GM12878 (cell line): Measurements from ENCODE around the gene DTX3. TPM values are rescaled to one million over a fixed set of nuclear protein-coding genes. Genes with fewer than 3 reads are reported as not detected.

Experiments
- CEBPB ChIP-seq, 2 experiments: fragments of 150-350 bp in 1 of 2; IDR thresholded peaks; 2 replicates each; pipeline ENCODE4 v1.6.1; 2012 to 2014; ENCODE audit warnings: low read depth in 2 of 2, low read length in 2 of 2, borderline replicate concordance in 1 of 2, inconsistent platforms in 1 of 2
- ETV6 ChIP-seq, 2 experiments: fragments of 450-650 bp in 1 of 2; IDR thresholded peaks in 1 of 2; conservative IDR thresholded peaks in 1 of 2; 2 replicates each; pipeline ENCODE4 v1.6.1; 2014; ENCODE audit warnings: antibody characterized with exemption in 1 of 2, borderline replicate concordance in 1 of 2, low read depth in 1 of 2, mild to moderate bottlenecking in 1 of 2, moderate library complexity in 1 of 2
- EZH2 ChIP-seq: IDR thresholded peaks from 2 replicates; pipeline ENCODE4 v1.6.1; 2012; ENCODE audit warnings: low read depth, mild to moderate bottlenecking, control low read depth, inconsistent platforms, low read length, borderline replicate concordance; ENCODE audit not compliant: control insufficient read depth
- GATAD2B ChIP-seq: fragments of 450-650 bp; conservative IDR thresholded peaks from 2 replicates; pipeline ENCODE4 v1.6.1; 2017; ENCODE audit warnings: low read depth, mild to moderate bottlenecking, moderate library complexity
- MEF2A ChIP-seq: IDR thresholded peaks from 2 replicates; pipeline ENCODE4 v1.6.1; 2011; ENCODE audit warnings: low read depth, mild to moderate bottlenecking, low read length, moderate library complexity; ENCODE audit not compliant: insufficient read depth
- MEF2B ChIP-seq: fragments of 450-650 bp; IDR thresholded peaks from 2 replicates; pipeline ENCODE4 v1.6.1; 2018; ENCODE audit warnings: mild to moderate bottlenecking, moderate library complexity; ENCODE audit not compliant: partially characterized antibody, poor library complexity, severe bottlenecking
- SIN3A ChIP-seq: IDR thresholded peaks from 2 replicates; pipeline ENCODE4 v1.6.1; 2012; ENCODE audit warnings: low read depth, low read length, improper control_type of control experiment
- SIX5 ChIP-seq: IDR thresholded peaks from 2 replicates; pipeline ENCODE4 v1.6.1; 2011; ENCODE audit warnings: mild to moderate bottlenecking, low read depth, low read length, moderate library complexity; ENCODE audit not compliant: severe bottlenecking
- SREBF2 ChIP-seq: IDR thresholded peaks from 2 replicates; pipeline ENCODE4 v1.6.1; 2012; ENCODE audit warnings: mild to moderate bottlenecking, low read length
- TCF12 ChIP-seq: IDR thresholded peaks from 2 replicates; pipeline ENCODE4 v1.6.1; 2011; ENCODE audit warnings: low read depth, mild to moderate bottlenecking, low read length
- polyA plus RNA-seq, 11 experiments: library from polyadenylated mRNA; depleted of rRNA in 4 of 11; unstranded in 6 of 11; stranded (reverse) in 5 of 11; fragments of >200 nt; fragmentation: Nextera tagmentation in 4 of 11; fragmentation: Illumina TruSeq in 1 of 11; extraction: Ambion mirVana in 4 of 11; extraction: Trizol in 1 of 11; gene quantifications; 1 replicate in 1 of 11; 2 replicates in 10 of 11; pipeline versions ENCODE4 v1.2.1 to v1.2.3, GENCODE V29; 2011 to 2016; ENCODE audit warnings: inconsistent platforms in 2 of 11, missing spikeins in 2 of 11, low read depth in 1 of 11
- total RNA-seq, 4 experiments: library from RNA; depleted of rRNA in 3 of 4; stranded (reverse); fragments of >200 nt in 3 of 4; fragmentation: Illumina TruSeq in 1 of 4; extraction: Trizol in 1 of 4; gene quantifications; 2 replicates each; pipeline versions ENCODE4 v1.2.1 to v1.2.3, GENCODE V29; 2013 to 2021
- TF ChIP-seq, protein P1 (sequence below): fragments of 450-650 bp; IDR thresholded peaks from 2 replicates; pipeline ENCODE4 v1.6.1; 2016; ENCODE audit warnings: mild to moderate bottlenecking, moderate library complexity, borderline replicate concordance

Gene DTX3
- total and polyA plus RNA-seq, 10 of the 15 experiments (the other 5 are each of a cell fraction or from before 2014, with no cell fraction given) = 1.1 to 13.6 (median 5.6) TPM

DNA sequence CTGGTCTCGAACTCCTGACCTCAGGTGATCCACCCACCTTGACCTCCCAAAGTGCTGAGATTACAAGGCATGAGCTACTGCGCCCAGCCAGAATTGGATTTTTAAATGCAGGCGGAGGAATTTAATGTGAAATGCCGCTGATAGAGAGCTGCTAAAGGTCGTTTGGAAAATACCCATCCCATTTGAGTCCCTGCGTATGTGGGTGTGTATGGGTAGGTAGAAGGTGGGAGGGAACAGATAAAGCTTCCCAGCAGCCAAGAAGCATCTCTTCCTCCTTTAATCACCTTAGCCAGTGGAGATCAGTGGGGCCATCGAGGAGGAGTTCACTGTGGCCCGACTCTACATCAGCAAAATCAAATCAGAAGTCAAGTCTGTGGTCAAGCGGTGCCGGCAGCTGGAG lies 29.8 kb upstream of the DTX3 start (continued):
- no peak for TF ChIP-seq EZH2
- no peak for TF ChIP-seq ETV6 (conservative IDR thresholded peaks at IDR 0.05 in 1 of 2, IDR thresholded peaks at IDR 0.05 in 1 of 2; ENCODE audit: borderline replicate concordance in 1 of 2, low read depth in 1 of 2)
- TF ChIP-seq TCF12 = no peak
- no peak for TF ChIP-seq GATAD2B
- no peak for TF ChIP-seq CEBPB (IDR thresholded peaks at IDR 0.05; ENCODE audit: borderline replicate concordance in 1 of 2, low read depth in 2 of 2, low read length in 2 of 2)
- TF ChIP-seq, protein P1, sequence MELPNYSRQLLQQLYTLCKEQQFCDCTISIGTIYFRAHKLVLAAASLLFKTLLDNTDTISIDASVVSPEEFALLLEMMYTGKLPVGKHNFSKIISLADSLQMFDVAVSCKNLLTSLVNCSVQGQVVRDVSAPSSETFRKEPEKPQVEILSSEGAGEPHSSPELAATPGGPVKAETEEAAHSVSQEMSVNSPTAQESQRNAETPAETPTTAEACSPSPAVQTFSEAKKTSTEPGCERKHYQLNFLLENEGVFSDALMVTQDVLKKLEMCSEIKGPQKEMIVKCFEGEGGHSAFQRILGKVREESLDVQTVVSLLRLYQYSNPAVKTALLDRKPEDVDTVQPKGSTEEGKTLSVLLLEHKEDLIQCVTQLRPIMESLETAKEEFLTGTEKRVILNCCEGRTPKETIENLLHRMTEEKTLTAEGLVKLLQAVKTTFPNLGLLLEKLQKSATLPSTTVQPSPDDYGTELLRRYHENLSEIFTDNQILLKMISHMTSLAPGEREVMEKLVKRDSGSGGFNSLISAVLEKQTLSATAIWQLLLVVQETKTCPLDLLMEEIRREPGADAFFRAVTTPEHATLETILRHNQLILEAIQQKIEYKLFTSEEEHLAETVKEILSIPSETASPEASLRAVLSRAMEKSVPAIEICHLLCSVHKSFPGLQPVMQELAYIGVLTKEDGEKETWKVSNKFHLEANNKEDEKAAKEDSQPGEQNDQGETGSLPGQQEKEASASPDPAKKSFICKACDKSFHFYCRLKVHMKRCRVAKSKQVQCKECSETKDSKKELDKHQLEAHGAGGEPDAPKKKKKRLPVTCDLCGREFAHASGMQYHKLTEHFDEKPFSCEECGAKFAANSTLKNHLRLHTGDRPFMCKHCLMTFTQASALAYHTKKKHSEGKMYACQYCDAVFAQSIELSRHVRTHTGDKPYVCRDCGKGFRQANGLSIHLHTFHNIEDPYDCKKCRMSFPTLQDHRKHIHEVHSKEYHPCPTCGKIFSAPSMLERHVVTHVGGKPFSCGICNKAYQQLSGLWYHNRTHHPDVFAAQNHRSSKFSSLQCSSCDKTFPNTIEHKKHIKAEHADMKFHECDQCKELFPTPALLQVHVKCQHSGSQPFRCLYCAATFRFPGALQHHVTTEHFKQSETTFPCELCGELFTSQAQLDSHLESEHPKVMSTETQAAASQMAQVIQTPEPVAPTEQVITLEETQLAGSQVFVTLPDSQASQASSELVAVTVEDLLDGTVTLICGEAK = no peak
- no peak for TF ChIP-seq SIN3A
- no peak for TF ChIP-seq MEF2A
- no peak for TF ChIP-seq SIX5
- TF ChIP-seq SREBF2 = no peak
- no peak for TF ChIP-seq MEF2B
